CD14-positive monocyte (primary cell): ENCODE results near the gene FREM2. TPM values are rescaled to one million over a fixed set of nuclear protein-coding genes. Genes with fewer than 3 reads are reported as not detected.

Experiments
- DNase-seq, 3 donors: peaks; one replicate each; pipeline ENCODE4 v3.0.0-alpha.2; 2011 to 2022
- H2AFZ ChIP-seq: 2 replicates; pipeline ENCODE4 v1.6.0; 2012; ENCODE audit warnings: mild to moderate bottlenecking, low read depth, low read length, inconsistent platforms; ENCODE audit not compliant: insufficient read depth, poor library complexity, severe bottlenecking
- H3K27ac ChIP-seq, 2 donors: 1 replicate in 1 of 2; 2 replicates in 1 of 2; pipeline ENCODE4 v1.5.1; 2012 to 2013; ENCODE audit warnings: low read length in 2 of 2, control low read depth in 1 of 2, inconsistent platforms in 1 of 2, low read depth in 1 of 2, mild to moderate bottlenecking in 1 of 2
- H3K27me3 ChIP-seq, 2 donors: one replicate each; pipeline versions ENCODE4 v1.6.0 to v1.6.1; 2011 to 2013; ENCODE audit warnings: low read length in 2 of 2; ENCODE audit not compliant: control insufficient read depth in 2 of 2, insufficient read depth in 2 of 2
- H3K36me3 ChIP-seq, 2 donors: replicated peaks in 1 of 2; 1 replicate in 1 of 2; 2 replicates in 1 of 2; pipeline versions ENCODE4 v1.5.1 to v1.6.1; 2012 to 2013; ENCODE audit warnings: low read length in 2 of 2, control low read depth in 1 of 2, inconsistent platforms in 1 of 2, mild to moderate bottlenecking in 1 of 2; ENCODE audit not compliant: insufficient read depth in 2 of 2, control insufficient read depth in 1 of 2
- H3K4me1 ChIP-seq, 2 donors: 1 replicate in 1 of 2; 2 replicates in 1 of 2; pipeline versions ENCODE4 v1.5.1 to v1.6.1; 2012 to 2013; ENCODE audit warnings: low read length in 2 of 2, control low read depth in 1 of 2, inconsistent platforms in 1 of 2, mild to moderate bottlenecking in 1 of 2, moderate library complexity in 1 of 2; ENCODE audit not compliant: insufficient read depth in 2 of 2, control insufficient read depth in 1 of 2
- H3K4me2 ChIP-seq: replicated peaks from 2 replicates; pipeline ENCODE3; 2012; ENCODE audit warnings: low read length, moderate library complexity, mild to moderate bottlenecking; ENCODE audit not compliant: poor library complexity, severe bottlenecking; ENCODE audit errors: extremely low read depth
- H3K4me3 ChIP-seq, 3 experiments: fragments of 200-600 bp in 1 of 3; sonication (generic) in 1 of 3; replicated peaks in 1 of 3; 1 replicate in 2 of 3; 2 replicates in 1 of 3; pipeline ENCODE4 v1.5.1; 2011 to 2013; ENCODE audit warnings: low read length in 3 of 3, mild to moderate bottlenecking in 3 of 3, control low read depth in 2 of 3, low read depth in 2 of 3, inconsistent platforms in 1 of 3, moderate library complexity in 1 of 3
- H3K79me2 ChIP-seq: 2 replicates; pipeline ENCODE4 v1.6.0; 2012; ENCODE audit warnings: mild to moderate bottlenecking, control low read depth, inconsistent platforms, low read length, moderate library complexity; ENCODE audit not compliant: insufficient read depth
- H3K9ac ChIP-seq: 2 replicates; pipeline ENCODE4 v1.6.0; 2017; ENCODE audit warnings: low read length, mild to moderate bottlenecking; ENCODE audit not compliant: insufficient read depth, poor library complexity, severe bottlenecking
- H3K9me3 ChIP-seq, 2 donors: replicated peaks in 1 of 2; 1 replicate in 1 of 2; 2 replicates in 1 of 2; pipeline versions ENCODE4 v1.5.1 to v1.6.1; 2012 to 2013; ENCODE audit warnings: low read length in 2 of 2, control low read depth in 1 of 2; ENCODE audit not compliant: control insufficient read depth in 1 of 2, insufficient read depth in 1 of 2
- H4K20me1 ChIP-seq: 2 replicates; pipeline ENCODE4 v1.6.0; 2012; ENCODE audit warnings: mild to moderate bottlenecking, low read length, control low read depth, moderate library complexity; ENCODE audit not compliant: insufficient read depth
- H3K27ac Mint-ChIP-seq, 7 donors: one replicate each; pipeline ENCODE4 v1.8.0; 2020; ENCODE audit warnings: mild to moderate bottlenecking in 7 of 7, mixed read lengths in 7 of 7, moderate library complexity in 6 of 7, inconsistent platforms in 2 of 7
- H3K27me3 Mint-ChIP-seq, 3 donors: one replicate each; pipeline ENCODE4 v1.8.0; 2021 to 2022; ENCODE audit warnings: low read depth in 3 of 3, mild to moderate bottlenecking in 3 of 3, mixed read lengths in 3 of 3, moderate library complexity in 3 of 3, inconsistent platforms in 1 of 3
- H3K36me3 Mint-ChIP-seq, 2 donors: one replicate each; pipeline ENCODE4 v1.8.0; 2020; ENCODE audit warnings: mixed read lengths in 2 of 2, inconsistent platforms in 1 of 2, mild to moderate bottlenecking in 1 of 2
- H3K4me1 Mint-ChIP-seq: one replicate; pipeline ENCODE4 v1.8.0; 2020; ENCODE audit warnings: mild to moderate bottlenecking, mixed read lengths
- H3K4me3 Mint-ChIP-seq, 2 donors: one replicate each; pipeline ENCODE4 v1.8.0; 2020; ENCODE audit warnings: mild to moderate bottlenecking in 2 of 2, mixed read lengths in 2 of 2, moderate library complexity in 1 of 2
- H3K9me3 Mint-ChIP-seq, 7 donors: one replicate each; pipeline ENCODE4 v1.8.0; 2020 to 2022; ENCODE audit warnings: mixed read lengths in 7 of 7, mild to moderate bottlenecking in 6 of 7, moderate library complexity in 6 of 7, inconsistent platforms in 2 of 7
- WGBS: methylation state at CpG from one replicate; pipeline ENCODE4 v1.1.5; 2013; ENCODE audit warnings: missing lambda C conversion rate; ENCODE audit not compliant: insufficient coverage; 5-methylcytosine and 5-hydroxymethylcytosine counted together
- intact Hi-C, 2 donors: fragments of 100-400 bp; cut with micrococcal nuclease; formaldehyde crosslinking; loops; one replicate each; pipeline versions ENCODE4 v1.15.0 to v1.15.1; 2023
- polyA plus RNA-seq, 3 donors: library from polyadenylated mRNA; depleted of rRNA in 1 of 3; unstranded in 2 of 3; stranded (reverse) in 1 of 3; fragments of 300-500 nt in 2 of 3; fragments of >200 nt in 1 of 3; fragmentation: Illumina TruSeq in 2 of 3; gene quantifications; 1 replicate in 2 of 3; 2 replicates in 1 of 3; pipeline ENCODE4 v1.2.3, GENCODE V29; 2012 to 2021
- TF ChIP-seq, protein P1 (sequence below): fragments of 200-600 bp; IDR thresholded peaks from one replicate; pipeline ENCODE4 v1.8.0; 2022; ENCODE audit warnings: antibody characterized with exemption, mild to moderate bottlenecking

FREM2 gene
- polyA plus RNA-seq, 3 donors, result not detected

DNA sequence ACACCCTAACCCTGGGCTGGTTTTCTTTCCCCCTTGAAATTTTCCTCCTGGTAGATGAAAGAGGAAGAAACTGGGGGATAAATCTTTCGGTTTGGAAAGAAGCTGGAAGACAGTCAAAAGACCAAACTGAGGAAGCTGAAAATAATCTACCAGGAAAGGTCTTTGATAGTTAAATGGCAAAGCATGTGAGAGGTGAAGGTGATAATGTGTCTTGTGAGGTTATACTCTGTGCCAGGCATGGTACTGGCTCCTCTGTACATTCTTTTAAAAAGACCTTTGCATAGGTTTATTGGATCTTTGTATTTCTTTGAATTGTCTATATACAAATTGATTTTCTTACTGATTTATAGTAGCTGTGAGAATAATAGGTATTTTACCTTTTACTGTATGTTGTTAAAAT, 98.6 kb downstream of the FREM2 start:
- peaks cover 0 to 7% (median 3%) of the 10 kb centered on the region in 7 donors for H3K9me3 Mint-ChIP-seq
- WGBS, result no CpG with 5 or more reads among the region's 1 CpG
- H3K4me3 Mint-ChIP-seq, result no peak overlapping the region
- no peaks in the 10 kb centered on the region for H3K36me3 ChIP-seq
- H3K4me1 ChIP-seq, result no peaks in the 10 kb centered on the region
- intact Hi-C loops, result no loop called here
- H3K4me2 ChIP-seq, result no peak overlapping the region
- H2AFZ ChIP-seq, result no peak overlapping the region
- no peaks in the 10 kb centered on the region for H3K4me1 Mint-ChIP-seq
- TF ChIP-seq, protein P1, sequence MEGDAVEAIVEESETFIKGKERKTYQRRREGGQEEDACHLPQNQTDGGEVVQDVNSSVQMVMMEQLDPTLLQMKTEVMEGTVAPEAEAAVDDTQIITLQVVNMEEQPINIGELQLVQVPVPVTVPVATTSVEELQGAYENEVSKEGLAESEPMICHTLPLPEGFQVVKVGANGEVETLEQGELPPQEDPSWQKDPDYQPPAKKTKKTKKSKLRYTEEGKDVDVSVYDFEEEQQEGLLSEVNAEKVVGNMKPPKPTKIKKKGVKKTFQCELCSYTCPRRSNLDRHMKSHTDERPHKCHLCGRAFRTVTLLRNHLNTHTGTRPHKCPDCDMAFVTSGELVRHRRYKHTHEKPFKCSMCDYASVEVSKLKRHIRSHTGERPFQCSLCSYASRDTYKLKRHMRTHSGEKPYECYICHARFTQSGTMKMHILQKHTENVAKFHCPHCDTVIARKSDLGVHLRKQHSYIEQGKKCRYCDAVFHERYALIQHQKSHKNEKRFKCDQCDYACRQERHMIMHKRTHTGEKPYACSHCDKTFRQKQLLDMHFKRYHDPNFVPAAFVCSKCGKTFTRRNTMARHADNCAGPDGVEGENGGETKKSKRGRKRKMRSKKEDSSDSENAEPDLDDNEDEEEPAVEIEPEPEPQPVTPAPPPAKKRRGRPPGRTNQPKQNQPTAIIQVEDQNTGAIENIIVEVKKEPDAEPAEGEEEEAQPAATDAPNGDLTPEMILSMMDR, result no peak
- no peaks in the 10 kb centered on the region for H3K36me3 Mint-ChIP-seq
- H3K27ac Mint-ChIP-seq, result no peak overlapping the region
- no peak for DNase-seq
- no peaks in the 10 kb centered on the region for H3K79me2 ChIP-seq
- H3K9me3 ChIP-seq, result peaks cover 0 to 4% of the 10 kb centered on the region in 2 donors
- H3K9ac ChIP-seq, result no peak overlapping the region
- H3K27me3 Mint-ChIP-seq, result no peaks in the 10 kb centered on the region
- no peak overlapping the region for H3K27ac ChIP-seq
- H3K27me3 ChIP-seq, result no peaks in the 10 kb centered on the region
- H4K20me1 ChIP-seq, result no peaks in the 10 kb centered on the region
- H3K4me3 ChIP-seq, result no peak overlapping the region

DNA sequence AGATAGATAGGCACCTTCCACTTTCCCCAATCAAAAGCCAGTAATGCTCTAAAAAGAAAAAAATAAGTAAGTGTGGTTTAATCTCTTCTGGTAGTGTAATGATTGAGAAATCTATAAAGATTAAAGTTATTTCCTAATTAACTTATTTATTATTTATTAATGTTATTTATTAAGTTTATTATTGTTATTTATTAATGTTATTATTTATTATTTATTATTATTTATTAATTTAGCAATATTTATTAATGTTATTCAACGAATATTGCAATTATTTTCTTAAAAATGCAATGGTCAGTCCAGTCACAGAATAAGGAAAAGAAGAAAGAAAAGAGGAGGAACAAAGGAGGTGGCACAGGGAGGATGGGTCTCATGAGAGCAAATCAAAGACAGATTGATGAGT, 100.7 kb downstream of the FREM2 start:
- no CpG with 5 or more reads among the region's 1 CpG for WGBS

More for the DNA sequence above, 100.7 kb downstream of the FREM2 start:
- DNase-seq, result no peak
- intact Hi-C loops, result no loop called here
- Histone ChIP-seq H3K27me3 (no peaks in the 10 kb centered on the region), H2AFZ (no peak overlapping the region), H3K27ac (no peak overlapping the region), H3K4me2 (no peak overlapping the region), H3K4me3 (no peak overlapping the region), H3K9me3 (no peaks in the 10 kb centered on the region), H4K20me1 (no peaks in the 10 kb centered on the region), H3K4me1 (no peaks in the 10 kb centered on the region), H3K9ac (no peak overlapping the region), H3K36me3 (no peaks in the 10 kb centered on the region), H3K79me2 (no peaks in the 10 kb centered on the region)
- peaks cover 0 to 7% (median 0%) of the 10 kb centered on the region in 7 donors for H3K9me3 Mint-ChIP-seq
- H3K4me3 Mint-ChIP-seq, result no peak overlapping the region
- H3K4me1 Mint-ChIP-seq, result no peaks in the 10 kb centered on the region
- H3K27me3 Mint-ChIP-seq, result no peaks in the 10 kb centered on the region
- H3K27ac Mint-ChIP-seq, result no peak overlapping the region
- TF ChIP-seq, protein P1, result no peak
- no peaks in the 10 kb centered on the region for H3K36me3 Mint-ChIP-seq
